Effector CD4-positive, alpha-beta T cell (primary cell): Measurements from ENCODE around the gene KCNQ1.
A peak's percentile ranks its signal among the peaks of the same experiment; 100 is the strongest.

ENCODE experiments used
- DNase-seq: peaks from one replicate; pipeline ENCODE4 v3.0.0-alpha.2; 2020

The KCNQ1 gene

DNA sequence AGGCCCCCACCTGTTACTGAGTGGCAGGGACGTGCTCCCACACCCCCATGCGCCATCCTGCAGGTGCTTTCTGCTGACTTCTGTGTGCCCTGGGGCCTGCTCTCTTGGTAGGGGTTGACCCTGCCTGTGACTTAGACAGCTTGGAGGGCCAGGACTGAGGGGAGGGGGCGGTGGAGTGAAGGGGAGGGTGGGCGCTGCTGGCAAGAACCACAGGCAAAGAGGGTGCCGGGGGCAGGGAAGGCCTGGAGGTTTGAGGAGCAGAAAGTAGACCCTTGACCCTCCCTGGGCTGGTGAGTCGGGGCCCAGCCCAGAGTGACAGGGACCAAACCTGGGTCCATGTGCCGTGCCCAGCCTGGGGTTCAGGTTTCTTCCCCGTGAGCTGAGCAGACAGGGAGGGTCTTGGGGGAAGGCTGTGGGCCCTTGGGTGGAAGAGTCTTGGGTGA, 17.8 kb downstream of the KCNQ1 start:
- DNase-seq: no peak

DNA sequence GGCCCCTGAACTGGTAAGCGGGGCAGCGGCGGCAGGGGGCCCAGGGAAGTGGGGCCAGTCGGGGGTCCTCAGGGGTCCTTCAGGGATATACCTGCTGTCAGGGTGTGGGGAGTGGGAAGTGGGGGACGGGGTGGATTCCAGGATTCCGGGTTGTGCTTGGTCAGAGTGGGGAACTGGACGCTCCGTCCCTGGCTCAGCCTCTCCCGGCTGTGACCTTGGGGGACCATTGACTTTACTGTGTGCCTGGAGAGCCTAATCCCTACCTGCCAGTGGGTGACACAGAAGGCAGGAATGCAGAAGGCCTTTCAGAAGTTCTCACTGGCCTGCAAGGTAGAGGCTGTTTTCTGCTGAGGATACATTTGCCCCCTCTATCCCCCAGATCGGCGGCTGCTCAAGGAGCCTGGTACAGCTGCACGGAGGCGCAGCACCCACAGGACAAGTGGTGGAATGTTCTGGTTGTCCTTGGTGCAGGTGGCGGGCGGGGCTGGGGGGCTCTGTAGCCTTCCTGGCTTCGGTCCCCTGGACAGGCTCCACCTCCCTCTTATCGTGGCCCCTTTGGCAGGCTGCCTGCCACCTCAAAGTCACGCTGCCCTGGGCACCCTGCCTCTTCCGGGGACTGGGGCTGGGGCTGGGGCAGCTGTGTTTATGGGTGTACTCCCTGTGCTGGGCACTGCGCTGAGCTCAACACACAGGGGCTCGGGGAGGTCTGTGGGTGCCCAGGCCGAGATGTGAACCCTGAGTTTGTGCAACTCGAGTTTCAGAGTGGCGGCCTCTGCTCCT, 18.4 kb downstream of the KCNQ1 start:
- no peak for DNase-seq

DNA sequence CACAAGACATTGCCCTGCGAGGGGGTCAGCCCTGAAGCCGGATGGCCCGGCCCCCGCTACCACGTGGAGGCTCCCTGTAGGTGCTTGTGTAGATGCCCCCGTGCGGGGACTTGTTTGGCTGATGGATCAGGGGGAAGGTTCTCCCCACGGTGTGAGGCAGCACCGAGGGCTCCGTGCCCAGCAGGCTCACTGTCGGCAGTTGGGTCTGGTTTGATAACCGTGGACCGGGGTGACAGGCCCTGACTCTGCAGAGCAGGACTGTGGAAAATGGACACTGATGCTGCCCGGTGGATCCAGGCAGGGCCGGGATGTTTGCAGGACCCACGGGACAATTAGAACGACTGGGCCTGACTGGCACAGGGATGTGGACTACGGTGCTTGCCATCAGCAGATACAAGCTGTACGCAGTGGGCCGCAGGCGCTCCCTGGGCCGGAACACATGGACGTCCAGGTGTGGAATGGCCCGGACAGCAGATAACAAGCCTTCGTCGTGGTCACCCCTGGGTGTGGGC, 19.0 kb downstream of the KCNQ1 start:
- no peak for DNase-seq

DNA sequence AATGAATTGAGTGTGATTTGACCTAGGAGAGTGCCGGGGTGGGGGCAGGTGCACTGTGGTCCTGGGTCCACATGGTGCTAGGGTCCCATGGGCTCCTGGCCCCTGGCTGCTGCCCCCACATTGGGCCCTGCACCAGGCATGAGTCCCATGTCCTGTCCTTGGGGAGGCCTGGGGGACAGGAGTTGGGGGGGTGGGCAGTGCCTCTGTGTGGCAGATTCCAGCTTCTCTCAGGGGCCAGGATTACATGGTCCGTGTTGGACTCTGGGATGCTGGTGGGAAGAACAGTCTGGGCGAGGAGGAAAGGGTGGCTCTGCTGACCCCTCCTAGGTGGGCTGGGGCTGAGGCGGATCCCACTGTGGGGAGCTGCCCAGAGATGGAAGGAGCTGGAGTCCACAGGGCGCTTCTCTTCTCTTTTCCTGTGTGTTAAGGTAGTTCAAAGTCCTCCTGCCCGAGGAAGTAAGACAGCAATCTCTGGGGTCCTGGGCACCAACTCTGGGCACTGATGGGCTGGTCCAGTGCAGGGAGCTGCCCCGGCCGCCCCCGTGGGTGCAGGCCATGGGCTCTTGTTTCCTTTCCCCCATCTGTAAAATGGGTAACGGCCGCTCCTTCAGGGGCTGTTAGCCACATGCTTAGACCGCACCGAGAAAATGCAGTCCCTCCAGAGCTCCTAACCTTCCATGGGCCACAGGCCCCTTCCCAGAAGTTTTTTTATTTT, 19.8 kb downstream of the KCNQ1 start:
- DNase-seq: no peak

DNA sequence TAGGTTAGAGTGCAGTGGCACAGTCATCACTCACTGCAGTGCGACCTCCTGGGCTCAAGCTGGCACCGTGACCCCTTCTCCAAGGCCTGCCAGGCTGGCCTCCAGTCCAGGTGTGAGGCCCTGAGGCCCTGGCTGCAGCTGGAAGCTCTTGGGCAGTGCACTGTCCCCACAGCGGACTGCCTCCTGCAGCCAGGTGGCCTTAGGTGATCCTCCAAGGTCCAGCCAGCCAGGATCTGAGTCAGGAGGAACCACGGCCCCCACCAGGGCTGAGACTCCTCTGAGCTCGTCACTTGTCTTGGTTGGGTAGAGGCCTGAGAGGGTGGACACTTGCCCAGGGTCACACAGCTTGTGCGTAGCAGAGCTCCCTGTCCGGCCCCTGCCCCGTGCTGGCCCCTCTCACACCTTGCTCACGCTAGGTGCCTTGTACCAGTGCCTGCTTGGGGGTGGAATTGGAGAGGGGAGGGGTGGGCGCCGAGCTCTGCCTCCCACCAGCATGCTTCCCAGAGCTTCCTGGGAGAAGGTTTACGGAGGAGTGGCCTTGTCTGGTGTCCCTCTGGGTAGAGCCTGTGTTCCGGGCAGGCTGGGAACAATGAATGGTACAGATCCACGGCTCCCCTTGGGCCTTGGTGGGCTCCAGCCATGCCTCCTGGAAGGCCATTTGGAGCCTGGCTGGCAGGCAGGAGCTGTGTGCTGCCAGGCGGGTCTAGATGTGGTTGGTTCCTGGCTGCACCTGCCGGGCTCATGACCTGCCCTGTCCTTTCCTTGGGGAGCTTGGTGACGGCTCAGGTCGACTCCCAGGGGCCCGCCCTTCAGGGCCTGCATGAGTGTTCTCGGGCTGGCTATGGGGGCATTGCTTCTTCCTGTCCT, 20.6 kb downstream of the KCNQ1 start:
- DNase-seq: no peak

DNA sequence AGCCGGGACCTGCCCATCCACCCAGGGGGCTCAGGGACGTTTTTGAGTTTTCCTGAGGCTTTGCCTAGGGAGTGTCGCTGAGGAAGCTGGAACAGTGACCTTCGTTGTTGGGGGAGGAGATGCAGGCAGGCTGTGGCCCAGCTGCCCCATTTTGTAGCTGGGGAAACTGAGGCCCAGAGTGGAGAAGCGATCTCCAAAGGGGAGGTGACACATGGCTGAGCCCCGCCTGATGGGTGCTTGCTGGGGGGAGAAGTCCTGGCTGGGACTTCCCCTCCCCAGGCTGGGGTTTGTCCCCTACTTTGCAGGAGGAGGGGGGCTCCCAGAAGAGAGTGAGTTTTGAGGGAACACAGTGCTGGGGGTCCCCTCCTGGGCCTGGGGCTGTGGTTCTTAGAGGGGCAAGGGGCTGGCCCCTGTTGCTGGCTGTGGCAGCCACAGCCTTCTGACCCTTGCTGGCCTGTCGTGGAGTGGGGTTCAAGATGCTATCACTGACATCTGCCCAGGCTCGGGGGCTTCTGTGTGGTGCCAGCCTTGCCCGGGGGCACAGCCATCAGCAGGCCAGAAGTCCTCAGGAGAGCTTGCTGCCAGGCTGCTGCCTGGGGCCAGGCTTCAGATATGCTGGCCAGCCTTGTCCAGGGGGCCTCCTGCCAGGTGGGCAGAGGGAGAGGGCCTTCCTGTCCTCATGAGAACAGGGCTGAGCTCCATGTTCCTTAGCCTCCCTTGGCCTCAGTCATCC, 21.4 kb downstream of the KCNQ1 start:
- DNase-seq: no peak

DNA sequence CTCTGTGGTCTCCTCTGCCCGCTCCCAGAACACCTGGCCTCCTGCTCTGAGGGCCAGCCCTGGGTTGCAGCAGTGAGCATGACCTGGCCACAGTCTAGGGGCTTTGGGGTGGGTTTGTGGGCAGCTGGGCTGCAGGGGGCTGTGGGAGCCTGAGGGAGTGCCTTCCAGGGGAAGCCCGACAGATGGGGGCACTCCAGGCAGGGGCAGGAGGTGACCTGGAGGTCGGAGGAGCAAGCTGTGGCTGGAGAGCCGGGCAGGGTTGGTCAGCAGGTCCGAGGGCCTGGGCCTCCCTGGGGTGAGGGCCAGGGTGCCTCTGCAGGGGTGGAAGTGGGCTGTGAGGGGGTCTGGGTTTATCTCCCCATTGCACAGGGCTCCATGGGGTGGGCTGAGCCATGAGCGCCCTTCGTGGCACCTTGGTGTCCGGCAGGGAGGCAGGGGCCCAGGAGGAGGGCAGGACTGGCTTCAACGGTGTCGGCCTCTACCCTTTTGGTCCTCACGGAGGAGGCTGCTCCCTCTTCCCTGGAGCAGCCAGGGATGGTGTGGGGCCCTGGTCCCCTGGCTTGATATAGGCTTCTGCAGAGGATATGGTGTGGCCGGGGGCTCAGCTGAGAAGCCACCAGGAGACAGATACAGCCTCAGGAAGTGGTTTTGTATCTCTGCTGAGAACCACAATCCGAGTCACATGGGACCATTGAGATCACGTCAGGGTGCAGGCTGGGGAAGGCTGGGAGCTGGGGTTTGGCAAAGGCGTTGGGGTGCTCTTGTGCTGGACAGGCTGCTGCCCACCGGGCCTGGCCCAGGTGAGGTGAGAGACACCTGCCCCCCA, 22.3 kb downstream of the KCNQ1 start:
- DNase-seq: peak; percentile 35

DNA sequence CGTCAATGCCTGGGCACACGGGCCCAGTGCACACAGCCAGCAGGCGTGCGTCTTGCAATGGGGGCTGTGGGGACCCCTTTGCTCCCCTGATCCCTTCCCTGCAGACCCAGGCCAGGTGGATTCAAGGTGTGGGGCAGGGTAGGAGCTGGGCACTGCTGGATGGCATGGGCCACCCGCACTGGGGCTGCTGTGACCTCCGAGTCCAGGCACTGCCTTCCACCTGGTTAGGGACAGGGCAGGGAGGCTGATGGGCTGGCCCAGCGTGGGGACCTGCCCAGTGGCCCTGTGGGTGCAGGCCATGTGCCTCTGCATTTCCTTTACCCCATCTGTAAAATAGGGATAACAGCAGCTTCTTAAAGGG, 22.9 kb downstream of the KCNQ1 start:
- DNase-seq: no peak

DNA sequence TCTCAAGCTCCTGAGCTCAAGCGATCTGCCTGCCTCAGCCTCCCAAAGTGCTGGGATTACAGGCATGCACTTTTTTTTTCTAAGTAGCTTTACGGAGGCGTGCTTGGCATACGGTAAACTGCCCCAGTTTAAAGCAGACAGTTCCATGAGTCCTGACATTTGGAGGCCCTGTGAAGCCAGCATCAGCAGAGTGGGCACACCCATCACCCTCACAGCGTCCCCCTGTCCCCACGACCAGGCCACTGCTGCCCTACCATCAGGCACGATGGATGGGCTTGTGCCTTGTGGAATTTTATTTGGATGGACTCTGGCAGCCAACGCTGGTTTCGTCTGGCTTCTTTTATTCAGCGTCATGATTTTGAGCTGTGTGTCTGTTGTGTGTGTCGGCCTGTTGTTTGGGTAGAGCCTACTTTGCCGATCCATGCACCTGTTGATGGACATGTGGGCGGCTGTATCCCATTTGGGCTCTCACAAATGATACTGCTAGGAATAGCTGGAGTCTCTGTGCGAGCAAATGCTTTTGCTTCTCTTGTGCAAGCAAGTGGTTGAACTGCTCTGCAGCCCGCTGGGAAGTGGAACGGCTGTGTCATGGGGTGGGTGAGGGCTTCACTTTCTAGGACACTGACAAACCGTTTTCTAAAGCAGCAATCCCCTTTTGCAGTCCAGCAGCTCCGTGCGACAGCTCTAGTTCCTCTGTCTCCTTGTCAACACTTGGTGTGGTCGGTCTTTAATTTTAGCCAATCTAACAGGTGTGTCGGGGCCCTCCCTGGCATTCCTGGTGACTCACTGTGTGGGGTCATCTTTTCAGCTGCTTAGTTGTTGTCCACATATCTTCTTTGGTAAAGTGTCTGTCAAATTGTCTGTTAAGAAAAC, 23.8 kb downstream of the KCNQ1 start:
- DNase-seq: no peak

DNA sequence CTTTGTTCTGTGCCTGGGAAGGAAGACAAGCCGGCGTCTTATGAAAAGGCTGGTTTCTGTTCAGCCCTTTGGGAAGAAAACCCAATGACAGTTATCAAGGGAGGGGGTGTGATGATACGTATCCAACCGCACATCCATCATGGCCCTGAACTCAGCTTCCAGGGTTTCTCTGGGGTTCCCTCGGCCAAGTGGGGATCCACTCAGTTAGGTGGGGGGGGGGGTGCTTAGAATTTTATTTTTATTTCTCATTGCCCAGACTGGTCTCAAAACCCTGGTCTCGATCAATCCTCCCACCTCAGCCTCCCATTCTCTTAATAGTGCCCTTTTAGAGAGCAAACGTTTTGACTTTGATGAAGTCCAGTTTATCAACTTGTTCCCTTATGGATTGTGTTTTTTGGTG, 25.7 kb downstream of the KCNQ1 start:
- no peak for DNase-seq

DNA sequence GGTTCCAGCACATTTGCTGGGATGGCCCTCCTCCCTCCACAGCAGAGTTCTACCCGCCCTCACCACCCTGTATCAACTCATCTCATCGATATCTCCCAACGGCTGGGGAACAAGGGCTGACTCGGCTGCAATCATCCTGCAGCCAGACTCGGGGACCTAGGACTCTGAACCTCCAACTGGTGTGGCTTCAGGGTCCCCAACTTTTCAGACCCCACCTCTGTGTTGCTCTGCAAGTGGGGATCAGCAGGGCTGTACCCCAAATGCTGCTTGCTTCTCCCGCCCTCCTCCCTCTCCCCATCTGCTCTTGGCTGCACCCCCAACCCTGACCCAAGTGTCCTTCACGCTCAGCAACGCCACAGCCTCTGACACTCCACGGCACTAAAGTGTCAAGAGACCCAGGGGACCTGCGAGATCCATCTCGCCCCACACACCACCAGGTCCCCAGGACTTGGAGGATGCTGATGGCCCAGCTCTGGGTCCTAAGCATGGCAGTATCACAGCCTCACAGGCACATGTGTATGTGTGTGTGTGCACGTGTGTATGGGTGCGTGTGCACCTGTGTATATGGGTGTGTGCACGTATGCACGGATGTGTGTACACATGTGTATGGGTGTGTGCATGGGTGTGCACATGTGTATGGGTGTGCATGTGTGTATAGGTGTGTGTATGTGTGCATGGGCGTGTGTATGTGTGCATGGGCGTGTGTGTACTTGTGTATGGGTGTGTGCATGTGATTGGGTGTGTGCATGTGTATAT, 26.4 kb downstream of the KCNQ1 start:
- no peak for DNase-seq

DNA sequence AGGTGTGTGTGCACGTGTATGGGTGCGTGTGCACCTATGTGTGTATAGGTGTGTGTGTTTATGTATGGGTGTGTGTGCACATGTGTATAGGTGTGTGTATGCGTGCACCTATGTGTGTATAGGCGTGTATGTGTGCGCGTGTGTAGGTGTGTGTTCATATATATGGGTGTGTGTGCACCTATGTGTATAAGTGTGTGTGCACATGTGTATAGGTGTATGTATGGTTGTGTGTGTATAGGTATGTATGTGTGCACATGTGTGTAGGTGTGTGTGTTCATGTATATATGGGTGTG, 26.9 kb downstream of the KCNQ1 start:
- DNase-seq: no peak

DNA sequence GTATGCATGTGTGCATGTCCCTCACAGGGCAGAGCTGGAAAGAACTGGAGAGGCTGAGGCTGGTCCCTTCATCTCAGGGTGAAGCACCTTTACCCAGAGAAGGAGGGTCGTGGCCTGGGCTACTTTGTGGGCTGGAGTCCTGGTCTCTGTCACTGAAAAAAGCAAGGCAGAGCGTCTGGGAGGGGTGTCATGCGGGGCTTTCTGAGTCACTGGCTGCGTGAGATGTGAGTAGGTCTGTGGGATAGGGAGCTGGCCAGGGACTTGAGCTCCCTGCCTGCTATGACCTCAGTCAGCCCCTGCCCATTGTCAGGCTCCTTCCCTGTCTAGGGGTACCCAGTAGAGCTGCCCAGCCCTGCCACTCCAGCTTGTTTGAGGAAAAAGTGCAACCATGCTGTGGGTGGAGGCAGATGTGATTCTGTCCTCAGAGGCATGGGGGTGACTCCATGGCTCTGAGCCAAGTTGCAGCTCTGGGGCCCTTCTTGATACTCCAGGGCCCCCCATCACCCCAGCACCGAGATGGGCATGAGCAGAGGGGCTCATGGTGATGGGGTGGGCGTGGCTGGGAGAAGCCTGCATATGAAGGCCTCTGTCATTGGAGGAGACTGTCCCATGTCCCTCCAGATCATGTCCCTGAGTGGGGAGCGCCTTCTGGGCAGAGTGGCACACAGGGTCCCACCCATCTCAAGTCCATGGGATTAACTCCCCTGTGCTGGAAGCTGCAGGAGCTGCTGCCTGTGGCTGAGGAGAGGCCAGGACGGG, 27.8 kb downstream of the KCNQ1 start:
- no peak for DNase-seq

DNA sequence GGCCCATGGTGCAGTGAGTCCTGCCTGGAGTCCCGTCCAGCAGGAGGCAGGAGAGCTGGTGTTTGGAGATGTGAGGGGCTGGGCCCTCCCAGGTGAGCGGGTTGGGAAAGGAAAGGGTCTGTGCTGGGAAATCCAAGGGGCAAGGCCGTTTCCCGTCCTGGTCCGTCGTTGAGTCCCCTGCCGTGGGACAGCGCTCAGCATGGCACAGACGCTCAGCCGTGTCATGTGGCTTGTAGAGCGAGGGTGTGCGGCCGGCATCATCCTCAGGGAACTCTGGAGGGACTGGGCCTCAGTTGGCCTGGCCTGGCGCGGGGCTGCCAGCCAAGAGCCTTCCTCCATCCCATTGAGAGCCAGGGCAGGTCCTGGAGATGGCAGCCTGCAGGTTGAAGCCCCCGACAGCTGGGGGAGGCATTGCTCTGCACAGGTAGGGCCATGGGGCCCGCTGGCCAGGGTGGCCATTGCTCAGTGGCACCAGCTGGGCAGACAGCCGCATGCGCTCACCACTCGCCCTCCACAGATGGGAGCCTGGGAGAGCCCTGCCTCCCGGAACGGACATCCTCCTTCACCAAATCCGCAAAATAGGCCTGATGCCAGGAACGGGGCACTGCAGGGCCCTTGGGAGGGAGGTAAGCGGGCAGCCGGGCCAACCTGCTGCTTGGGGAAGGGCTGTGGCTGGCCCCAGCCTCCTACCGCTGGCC, 28.7 kb downstream of the KCNQ1 start:
- DNase-seq: no peak

DNA sequence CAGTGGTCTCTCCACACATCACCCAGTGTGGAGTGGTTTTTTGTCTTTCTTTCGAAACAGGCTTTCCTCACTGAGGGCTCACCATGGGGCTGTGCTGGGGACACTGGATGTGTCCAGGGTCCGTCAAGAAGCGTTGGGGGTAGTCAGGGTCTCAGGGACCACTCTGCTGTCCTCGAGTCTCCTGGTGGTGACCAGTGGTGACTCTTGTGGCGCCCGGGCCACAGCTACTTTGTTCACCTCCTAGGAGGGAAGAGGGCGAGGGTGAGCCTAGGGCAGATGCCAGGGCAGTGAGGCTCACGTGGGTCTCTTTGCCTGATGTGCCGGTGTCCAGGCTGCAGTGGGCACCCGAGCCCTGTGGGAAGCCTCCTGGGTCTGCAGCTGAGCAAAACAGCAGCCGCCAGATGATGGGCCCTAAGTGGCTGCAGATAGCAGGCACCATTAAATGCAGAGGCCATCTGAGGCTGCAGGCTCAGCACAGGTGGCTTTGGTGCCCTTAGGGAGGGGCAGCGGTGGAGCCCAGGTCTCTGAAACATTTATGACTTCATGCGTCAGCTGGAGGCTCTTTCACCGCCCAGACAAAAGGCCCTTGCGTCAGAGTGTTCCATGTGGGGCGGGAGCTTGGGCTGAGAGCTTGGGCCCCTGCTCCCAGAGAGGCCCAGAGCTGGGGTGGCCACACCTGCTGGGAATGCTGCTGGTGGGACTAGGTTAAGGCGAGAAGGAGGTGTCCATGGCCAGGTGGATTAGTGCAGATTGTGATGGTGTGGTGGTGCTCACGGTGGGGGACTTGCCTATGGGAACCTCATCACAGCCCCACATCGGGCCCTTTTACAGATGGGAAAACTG, 29.5 kb downstream of the KCNQ1 start:
- no peak for DNase-seq

DNA sequence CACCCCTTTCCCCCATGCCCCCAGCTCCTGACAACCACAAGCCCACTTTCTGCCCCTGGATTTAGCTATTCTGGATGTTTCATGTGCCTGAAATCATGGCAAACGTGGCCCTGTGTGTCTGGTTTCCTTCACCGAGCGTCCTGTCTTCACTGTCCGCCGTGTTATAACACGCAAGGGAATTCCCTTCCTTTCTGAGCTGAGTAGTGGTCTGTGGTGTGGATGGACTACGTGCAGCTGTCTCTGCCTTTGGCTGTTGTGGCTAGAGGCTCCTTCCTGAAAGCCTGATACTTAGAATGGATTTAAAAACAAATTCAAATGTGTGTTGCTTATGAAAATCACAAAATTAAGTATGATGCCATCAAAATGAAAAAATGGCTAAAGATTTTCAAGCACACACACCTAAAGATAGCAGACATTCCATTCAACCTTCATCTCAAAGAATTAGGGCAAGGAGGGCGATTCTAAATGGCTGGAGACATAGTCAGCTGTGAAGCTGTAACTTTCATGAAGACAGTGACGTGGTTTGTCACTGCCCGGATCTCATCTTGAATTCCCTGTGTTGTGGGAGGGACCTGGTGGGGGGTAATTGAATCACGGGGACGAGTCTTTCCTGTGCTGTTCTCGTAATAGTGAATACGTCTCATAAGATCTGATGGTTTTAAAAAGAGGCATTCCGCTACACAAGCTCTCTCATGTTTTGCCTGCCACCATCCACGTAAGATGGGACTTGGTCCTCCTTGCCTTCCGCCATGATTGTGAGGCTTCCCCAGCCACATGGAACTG, 30.5 kb downstream of the KCNQ1 start:
- DNase-seq: no peak

DNA sequence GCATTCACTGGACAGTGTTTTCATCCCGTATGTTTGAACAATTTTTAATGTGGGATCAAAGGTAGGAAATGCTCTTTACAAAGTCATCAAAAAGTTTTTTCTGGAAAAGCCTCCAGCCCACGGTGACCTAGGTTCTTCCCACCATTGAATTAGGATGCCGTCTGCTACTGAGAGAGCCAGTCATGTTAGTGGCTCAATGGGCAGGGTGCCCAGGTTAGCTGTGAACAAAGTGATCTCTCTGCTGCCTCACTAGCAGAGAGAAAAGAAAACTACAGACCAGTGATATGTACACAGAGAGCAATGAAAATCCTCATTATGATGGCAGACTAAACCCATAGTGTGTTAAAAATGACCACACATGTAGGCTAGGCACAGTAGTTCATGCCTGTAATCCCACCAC, 32.4 kb downstream of the KCNQ1 start:
- DNase-seq: no peak
